DMS 273 (cell line): ENCODE measurements around the gene SHANK1.

Experiments used
- DNase-seq: peaks from one replicate; lab custom pipeline; 2025; ENCODE audit not compliant: unreplicated experiment; lab: John Stamatoyannopoulos, UW

SHANK1 gene

GRCh38 chr19:50693064-50693975 is 26.3 kb downstream of the SHANK1 start:
- DNase-seq, result no peak

GRCh38 chr19:50690439-50690838 is 29.2 kb downstream of the SHANK1 start:
- DNase-seq, result no peak

GRCh38 chr19:50688766-50689165 is 30.8 kb downstream of the SHANK1 start:
- no peak for DNase-seq

DNA sequence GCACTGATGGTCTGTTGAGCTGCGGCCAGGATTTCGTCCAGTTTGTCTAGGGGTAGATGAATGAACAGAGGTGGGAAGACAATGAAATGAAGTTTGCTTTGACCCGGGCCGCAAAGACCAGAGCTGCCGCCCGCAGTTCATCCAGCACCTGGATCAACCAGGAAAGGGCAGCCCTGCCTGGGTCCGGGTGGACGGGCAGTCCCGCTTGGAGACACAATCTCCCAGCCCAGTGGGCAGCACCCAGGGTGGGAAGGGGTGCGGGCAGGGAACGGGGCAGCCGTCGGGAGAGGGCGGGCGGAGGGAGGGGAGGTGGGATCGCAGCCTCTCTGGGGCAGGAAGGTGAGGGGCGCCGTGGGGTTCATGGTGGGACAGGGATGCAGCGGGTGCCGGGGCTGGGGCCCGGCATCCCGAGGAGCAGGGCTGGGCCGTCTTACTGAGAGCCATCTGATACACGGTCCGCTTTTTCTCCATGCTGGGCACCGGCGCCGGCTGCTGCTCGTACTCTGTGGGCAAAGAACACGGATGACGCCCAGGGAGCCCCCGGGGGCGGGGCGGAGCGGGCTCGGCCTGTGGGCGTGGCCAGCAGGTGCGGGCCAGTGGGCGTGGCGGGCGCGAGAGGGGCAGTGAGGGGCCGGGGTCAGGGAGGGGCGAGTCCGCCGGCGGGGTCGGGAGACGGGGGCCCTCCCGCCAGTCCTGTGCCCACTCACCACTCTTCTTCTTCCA is 33.1 kb downstream of the SHANK1 start:
- no peak for DNase-seq

DNA sequence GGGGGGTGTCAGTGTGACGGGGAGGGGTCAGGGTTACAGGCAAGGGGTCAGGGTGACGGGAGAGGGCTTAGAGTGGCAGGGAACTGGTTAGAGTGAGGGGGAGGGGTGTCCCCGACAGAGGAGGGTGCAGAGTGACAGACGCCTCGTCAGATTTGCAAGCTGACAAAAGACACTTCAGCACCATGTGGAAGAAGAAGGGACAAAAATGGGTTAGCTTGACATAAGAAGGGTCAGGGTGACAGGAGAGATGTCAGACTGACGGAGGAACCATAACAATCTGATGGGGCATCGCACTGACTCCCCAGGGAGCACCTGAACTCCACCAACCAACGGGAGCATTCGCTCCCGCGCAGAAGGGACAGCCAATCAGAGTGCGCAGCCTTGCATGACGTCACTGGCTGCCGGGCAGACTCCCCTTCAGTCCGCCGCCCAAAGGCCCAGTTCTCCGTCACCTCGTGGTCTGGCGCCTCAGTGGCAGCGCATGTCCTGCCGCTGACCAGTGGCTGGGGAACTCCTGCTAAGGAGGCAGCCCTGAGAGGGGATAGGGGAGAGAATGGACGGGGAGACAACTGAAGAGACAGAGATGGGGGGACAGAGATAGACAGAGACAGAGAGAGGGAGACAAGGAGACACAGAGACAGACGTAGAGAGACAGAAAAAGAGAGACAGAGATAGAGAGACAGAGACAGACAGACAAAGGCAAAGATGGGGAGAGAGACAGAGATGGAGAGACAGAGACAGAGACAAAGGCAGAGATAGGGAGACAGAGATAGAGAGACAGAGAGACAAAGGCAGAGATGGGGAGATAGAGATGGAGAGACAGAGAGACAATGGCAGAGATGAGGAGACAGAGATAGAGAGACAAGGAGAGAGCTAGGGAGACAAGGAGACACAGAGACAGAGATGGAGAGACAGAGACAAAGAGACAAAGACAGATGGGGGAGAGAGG is 40.2 kb downstream of the SHANK1 start:
- DNase-seq, result peak; percentile 83

GRCh38 chr19:50678323-50678722 is 41.3 kb downstream of the SHANK1 start:
- DNase-seq, result no peak

- no peak for DNase-seq
Observed at GRCh38 chr19:50677636-50678035, 42.0 kb downstream of the SHANK1 start.

GRCh38 chr19:50676625-50677197 is 42.9 kb downstream of the SHANK1 start:
- no peak for DNase-seq

DNA sequence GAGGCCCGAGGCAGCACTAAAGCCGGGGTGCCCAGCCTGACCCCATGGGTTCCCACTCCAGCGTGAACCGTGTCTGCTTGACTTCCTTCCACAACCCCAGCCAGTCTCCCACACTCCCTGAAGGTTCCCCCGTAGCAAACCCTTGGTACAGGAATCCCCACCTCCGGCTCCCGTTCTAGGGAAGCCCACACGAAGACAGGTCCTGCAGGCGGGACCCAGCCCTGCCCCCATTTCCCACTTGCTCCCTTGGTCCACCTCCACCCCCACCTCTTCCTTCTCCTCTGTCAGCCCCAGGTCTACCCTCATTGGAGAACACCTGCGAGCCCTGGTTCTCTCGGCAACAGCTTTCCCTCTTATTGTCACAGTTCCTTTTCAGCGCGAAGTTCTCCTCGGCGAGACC is 46.5 kb downstream of the SHANK1 start:
- DNase-seq, result no peak

DNA sequence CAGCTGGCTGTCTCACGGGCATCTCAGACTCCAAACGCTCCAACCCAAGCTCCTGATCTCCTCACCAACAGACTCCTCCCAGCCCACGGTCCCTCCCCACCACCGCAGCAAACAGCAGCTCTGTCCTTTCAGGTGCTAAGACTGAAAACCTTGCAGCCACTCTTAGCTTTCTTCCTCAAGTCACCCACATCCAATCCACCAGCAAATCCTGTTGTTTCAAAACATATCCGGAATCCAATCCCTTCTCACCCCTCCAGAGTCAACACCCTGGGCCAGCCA is 49.6 kb downstream of the SHANK1 start:
- DNase-seq, result no peak

DNA sequence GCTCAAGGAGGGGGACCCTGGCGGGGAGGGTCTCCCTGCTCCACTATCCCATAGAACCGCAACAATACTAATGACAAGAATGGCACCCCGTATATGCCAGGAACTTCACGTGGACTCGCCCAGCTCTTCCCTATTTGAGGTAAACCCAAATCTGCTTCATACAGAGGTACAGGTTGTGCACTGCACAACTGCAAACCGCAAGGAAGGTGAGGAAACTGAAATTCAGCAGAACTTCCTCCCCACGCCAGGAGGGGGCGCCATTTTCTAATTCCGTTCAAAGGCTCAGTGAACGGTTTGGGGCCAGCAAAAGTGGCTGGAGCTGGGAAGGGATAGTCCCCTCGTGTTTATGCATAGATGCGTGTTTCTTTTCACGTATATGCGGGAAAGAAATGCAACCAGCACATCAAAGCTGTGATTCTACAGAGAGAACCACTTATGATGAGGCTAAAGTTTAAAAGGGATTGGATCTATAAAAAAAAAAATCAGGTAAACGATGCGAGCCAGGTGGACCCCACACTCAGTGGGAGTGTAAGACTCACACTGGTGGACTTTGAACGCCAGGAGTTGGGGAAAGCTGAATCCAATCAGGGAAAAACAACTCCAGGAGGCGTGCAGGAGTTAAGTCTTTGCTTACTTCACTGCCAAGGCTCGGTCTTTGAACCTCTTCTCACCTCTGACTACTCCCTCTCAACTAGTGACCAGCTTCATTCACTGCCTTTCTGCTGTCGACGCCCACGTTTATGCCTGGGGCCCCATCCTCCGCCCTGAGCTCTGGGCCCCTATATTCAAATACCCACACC is 50.1 kb downstream of the SHANK1 start:
- peak; percentile 39 for DNase-seq

- no peak for DNase-seq
Observed at GRCh38 chr19:50668879-50669278, 50.7 kb downstream of the SHANK1 start.

DNA sequence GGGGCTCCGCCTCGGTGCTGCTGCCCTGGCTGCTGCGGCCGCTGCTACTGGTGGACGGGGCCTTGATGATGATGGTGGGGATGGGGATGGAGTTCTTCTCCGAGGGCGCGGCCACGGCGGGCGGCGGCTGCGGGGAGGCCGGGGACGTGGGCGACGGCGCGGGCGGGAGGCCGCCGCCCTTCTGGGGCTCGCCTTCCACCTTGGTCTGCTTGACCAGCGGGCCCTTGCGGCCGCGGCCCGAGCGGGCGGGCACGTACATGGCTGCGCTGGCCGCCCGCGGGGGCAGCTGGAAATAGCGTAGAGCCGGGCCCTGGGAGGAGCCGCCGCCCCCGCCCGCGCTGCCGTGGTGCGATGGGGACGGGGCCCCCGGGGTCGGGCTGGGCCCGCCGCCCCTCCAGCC is 51.2 kb downstream of the SHANK1 start:
- DNase-seq, result no peak

- DNase-seq, result no peak
Observed at GRCh38 chr19:50667759-50668231, 51.8 kb downstream of the SHANK1 start.

DNA sequence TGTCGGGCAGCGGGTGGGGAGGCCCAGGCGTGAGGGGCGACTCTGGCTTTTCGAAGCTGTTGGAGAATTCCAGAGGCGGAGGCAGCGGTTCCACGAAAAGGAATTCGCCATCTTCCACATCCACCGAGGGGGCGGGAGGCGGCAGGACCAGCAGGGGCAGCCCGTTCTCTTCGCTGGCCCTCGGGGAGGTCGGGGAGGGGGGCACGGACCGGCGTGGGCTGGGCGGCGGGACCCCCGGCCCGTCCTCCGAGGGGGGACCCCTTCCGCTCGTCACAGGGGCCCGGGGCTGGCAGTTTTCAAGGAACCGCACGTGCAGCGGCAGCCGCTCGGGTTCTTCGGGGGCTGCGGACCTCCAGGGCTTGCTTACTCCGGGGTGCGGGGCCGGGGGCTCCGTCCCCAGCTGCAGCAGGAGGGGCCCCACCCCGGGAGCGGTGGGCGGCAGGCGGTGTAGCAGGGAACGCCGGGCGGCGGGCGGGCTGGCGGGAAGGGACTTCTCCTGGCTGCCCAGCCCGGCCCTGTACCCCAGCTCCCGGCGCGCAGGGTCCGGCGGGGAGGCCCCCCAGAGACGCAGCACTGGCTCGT is 52.3 kb downstream of the SHANK1 start:
- DNase-seq, result no peak

GRCh38 chr19:50666346-50667176 is 53.0 kb downstream of the SHANK1 start:
- DNase-seq, result no peak

GRCh38 chr19:50664204-50664603 is 55.4 kb downstream of the SHANK1 start:
- DNase-seq, result no peak

- DNase-seq, result no peak
Observed at GRCh38 chr19:50663482-50663790, 56.2 kb downstream of the SHANK1 start.
